ENCODE results near the gene ELAC1.

Gene ELAC1

GRCh38 chr18:50967714-50968661 is at the start of gene ELAC1:
ELAC1 (plus strand) TSS chr18:50968040; CDS start chr18:50974405, 6,365 bp downstream.
- Histone ChIP-seq H3K79me2 (ENCODE audit: low read length) (peaks cover 21% of the 10 kb centered on the region), H3K9me3 (ENCODE audit: insufficient read depth, low read length) (no peaks in the 10 kb centered on the region), H3K27ac (ENCODE audit: low read length) (peak within 1 kb of the TSS; percentile 51), H3K4me2 (ENCODE audit: low read length) (peak within 1 kb of the TSS; percentile 75), H3K9ac (ENCODE audit: low read length) (peak within 1 kb of the TSS; percentile 89), H4K20me1 (ENCODE audit: insufficient read depth, low read length) (no peaks in the 10 kb centered on the region), H3K4me3 (ENCODE audit: low read length) (peak within 1 kb of the TSS; percentile 81), H3K4me1 (ENCODE audit: low read length) (peaks cover 22% of the 10 kb centered on the region), H3K27me3 (ENCODE audit: low read depth, low read length) (no peaks in the 10 kb centered on the region), H3K36me3 (replicated peaks; ENCODE audit: low read depth, low read length) (peaks cover 3% of the 10 kb centered on the region), H2AFZ (ENCODE audit: low read depth, low read length) (peak within 1 kb of the TSS; percentile 99)
- TF ChIP-seq EZH2phosphoT487 (IDR thresholded peaks at IDR 0.05; ENCODE audit: low read depth) (no peak), CTCF (IDR thresholded peaks at IDR 0.05; ENCODE audit: low read depth, low read length) (no peak)

GRCh38 chr18:50918153-50918552 is 49.7 kb upstream of the ELAC1 start:
- Histone ChIP-seq H3K27me3 (ENCODE audit: low read depth, low read length) (no peaks in the 10 kb centered on the region), H2AFZ (ENCODE audit: low read depth, low read length) (no peak overlapping the region), H3K9me3 (ENCODE audit: insufficient read depth, low read length) (no peaks in the 10 kb centered on the region), H3K27ac (ENCODE audit: low read length) (no peak overlapping the region), H3K4me3 (ENCODE audit: low read length) (no peak overlapping the region), H3K4me2 (ENCODE audit: low read length) (no peak overlapping the region), H3K9ac (ENCODE audit: low read length) (no peak overlapping the region), H3K36me3 (replicated peaks; ENCODE audit: low read depth, low read length) (peaks cover 59% of the 10 kb centered on the region), H4K20me1 (ENCODE audit: insufficient read depth, low read length) (no peaks in the 10 kb centered on the region), H3K4me1 (ENCODE audit: low read length) (no peaks in the 10 kb centered on the region), H3K79me2 (ENCODE audit: low read length) (no peaks in the 10 kb centered on the region)
- TF ChIP-seq CTCF (IDR thresholded peaks at IDR 0.05; ENCODE audit: low read depth, low read length) (no peak), EZH2phosphoT487 (IDR thresholded peaks at IDR 0.05; ENCODE audit: low read depth) (no peak)

- Histone ChIP-seq H3K9me3 (ENCODE audit: insufficient read depth, low read length) (peaks cover 5% of the 10 kb centered on the region; the same call in 1 of the 2 replicates), H3K4me2 (ENCODE audit: low read length) (no peak overlapping the region), H2AFZ (ENCODE audit: low read depth, low read length) (no peak overlapping the region), H3K36me3 (replicated peaks; ENCODE audit: low read depth, low read length) (peaks cover 75% of the 10 kb centered on the region), H3K9ac (ENCODE audit: low read length) (no peak overlapping the region), H4K20me1 (ENCODE audit: insufficient read depth, low read length) (no peaks in the 10 kb centered on the region), H3K4me3 (ENCODE audit: low read length) (no peak overlapping the region), H3K27me3 (ENCODE audit: low read depth, low read length) (no peaks in the 10 kb centered on the region), H3K4me1 (ENCODE audit: low read length) (no peaks in the 10 kb centered on the region), H3K27ac (ENCODE audit: low read length) (no peak overlapping the region), H3K79me2 (ENCODE audit: low read length) (no peaks in the 10 kb centered on the region)
- no peak for TF ChIP-seq EZH2phosphoT487 (IDR thresholded peaks at IDR 0.05; ENCODE audit: low read depth)
- no peak for TF ChIP-seq CTCF (IDR thresholded peaks at IDR 0.05; ENCODE audit: low read depth, low read length)
These were observed 43.5 kb upstream of the ELAC1 start for GRCh38 chr18:50924372-50924771.

- Histone ChIP-seq H3K9ac (ENCODE audit: low read length) (no peak overlapping the region), H3K79me2 (ENCODE audit: low read length) (no peaks in the 10 kb centered on the region), H3K36me3 (replicated peaks; ENCODE audit: low read depth, low read length) (peaks cover 69% of the 10 kb centered on the region)
These were observed 41.3 kb upstream of the ELAC1 start for GRCh38 chr18:50926521-50926920.

More at GRCh38 chr18:50926521-50926920, 41.3 kb upstream of the ELAC1 start:
- H3K27ac ChIP-seq (ENCODE audit: low read length): no peak overlapping the region
- peaks cover 5% of the 10 kb centered on the region; the same call in 1 of the 2 replicates for H3K9me3 ChIP-seq (ENCODE audit: insufficient read depth, low read length)
- H3K4me3 ChIP-seq (ENCODE audit: low read length): no peak overlapping the region
- no peak overlapping the region for H2AFZ ChIP-seq (ENCODE audit: low read depth, low read length)
- no peaks in the 10 kb centered on the region for H3K4me1 ChIP-seq (ENCODE audit: low read length)
- H4K20me1 ChIP-seq (ENCODE audit: insufficient read depth, low read length): no peaks in the 10 kb centered on the region
- TF ChIP-seq CTCF (IDR thresholded peaks at IDR 0.05; ENCODE audit: low read depth, low read length) (no peak), EZH2phosphoT487 (IDR thresholded peaks at IDR 0.05; ENCODE audit: low read depth) (no peak)
- no peak overlapping the region for H3K4me2 ChIP-seq (ENCODE audit: low read length)
- H3K27me3 ChIP-seq (ENCODE audit: low read depth, low read length): no peaks in the 10 kb centered on the region
